NCI-H2171 treated with DMSO at 0.1 percent for 48 hours (cell line): ENCODE measurements around the gene SOBP.

Experiments used
- DNase-seq: peaks from one replicate; lab custom pipeline; 2025; lab: John Stamatoyannopoulos, UW

SOBP gene

DNA sequence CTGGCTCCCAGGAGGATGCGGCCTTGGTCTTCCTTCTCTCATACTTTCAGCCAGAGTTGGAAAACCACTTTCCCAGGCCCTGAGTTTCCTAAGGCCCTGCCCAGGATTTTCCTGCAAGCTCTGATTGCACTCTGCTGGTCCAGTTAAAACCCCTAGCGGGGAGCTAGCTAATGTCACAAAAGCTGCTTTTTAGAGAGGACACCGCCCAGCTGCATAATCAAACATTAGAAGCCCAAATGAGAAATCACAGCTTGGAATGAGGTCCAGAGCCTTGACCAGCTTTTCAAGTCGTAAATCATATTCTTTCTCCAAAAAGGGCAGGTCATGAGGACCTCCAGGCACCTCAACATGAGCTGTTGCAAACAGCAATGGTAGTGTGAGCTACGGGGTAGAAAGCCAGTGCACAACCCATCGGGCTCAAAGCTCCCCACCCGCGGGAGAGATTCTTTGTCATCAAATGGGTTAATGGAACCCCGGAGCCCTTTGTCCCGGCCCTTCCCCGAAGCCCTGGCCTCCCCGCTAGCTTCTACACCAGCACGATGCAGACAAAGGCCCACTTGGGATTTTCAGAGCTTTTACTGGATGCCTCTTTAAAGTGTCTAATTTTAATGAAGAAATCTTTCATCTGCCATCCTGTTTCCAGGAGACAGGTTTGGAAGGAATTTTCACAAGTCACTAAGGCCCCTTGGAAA lies 200.2 kb downstream of the SOBP start:
- no peak for DNase-seq

DNA sequence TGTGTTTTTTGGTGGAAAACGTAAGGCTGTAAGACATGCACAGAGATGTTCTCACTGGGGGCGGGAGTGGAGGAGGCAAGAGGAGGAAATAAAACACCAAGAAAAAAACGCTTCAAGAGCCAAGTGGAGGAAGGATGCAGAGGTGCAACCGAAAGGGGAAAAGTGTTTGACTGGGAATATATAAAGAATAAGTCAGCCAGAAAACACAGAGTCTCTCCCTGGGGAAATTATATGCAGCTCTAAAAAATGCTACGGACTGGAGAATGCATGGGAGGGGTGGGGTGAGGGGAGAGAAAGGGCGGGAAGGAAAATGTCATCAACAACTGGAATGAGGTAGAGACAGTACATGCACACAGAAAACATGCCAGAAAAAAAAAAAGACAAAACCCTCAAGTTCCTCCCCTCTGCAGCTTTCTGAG lies 200.7 kb downstream of the SOBP start:
- DNase-seq, result no peak

GRCh38 chr6:107691062-107691751 lies 201.3 kb downstream of the SOBP start:
- no peak for DNase-seq

DNA sequence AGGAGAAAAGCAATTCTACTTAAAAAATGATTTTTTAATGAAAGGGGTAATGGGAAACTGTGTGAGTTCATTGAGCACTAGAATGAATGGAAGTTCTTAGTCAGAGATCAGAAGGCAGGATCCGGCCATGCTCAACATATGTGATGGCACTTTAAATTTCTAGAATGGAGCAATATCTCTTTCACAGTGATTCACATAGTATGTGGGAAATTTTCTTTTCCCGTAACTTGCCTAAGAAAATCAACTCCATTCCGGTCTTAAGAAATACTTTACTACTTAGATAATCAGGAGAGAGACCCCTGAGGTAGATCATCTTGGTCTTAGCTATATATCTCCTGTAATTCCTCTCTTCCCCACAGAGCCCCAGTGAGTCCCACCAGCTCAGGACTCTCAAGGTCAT lies 202.4 kb downstream of the SOBP start:
- no peak for DNase-seq

- DNase-seq, result no peak
These were observed 205.3 kb downstream of the SOBP start for GRCh38 chr6:107695061-107695720.

- DNase-seq, result no peak
These were observed 207.8 kb downstream of the SOBP start for GRCh38 chr6:107697682-107698081.

- DNase-seq, result no peak
These were observed 208.2 kb downstream of the SOBP start for GRCh38 chr6:107698146-107698545.

DNA sequence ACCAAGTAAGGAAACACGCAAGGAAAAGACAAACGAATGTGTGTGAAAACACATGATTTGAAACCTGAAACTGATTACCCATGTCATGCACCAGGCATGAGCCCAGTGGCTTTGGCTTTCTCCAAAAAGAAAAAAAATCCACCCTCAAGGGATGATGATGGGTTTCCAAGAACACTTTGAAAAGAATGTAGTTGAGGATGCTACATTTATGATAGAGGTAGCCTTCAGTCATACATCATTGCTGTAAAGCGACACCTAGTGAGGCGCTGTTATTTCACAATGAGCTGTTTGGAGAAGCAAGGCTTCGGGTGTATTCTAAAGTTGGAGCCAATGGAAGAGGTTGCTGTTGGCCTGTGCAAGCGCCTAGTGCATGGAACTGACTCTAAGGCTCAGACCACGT lies 209.3 kb downstream of the SOBP start:
- DNase-seq, result no peak

- DNase-seq, result no peak
These were observed 209.9 kb downstream of the SOBP start for GRCh38 chr6:107699697-107700325.

GRCh38 chr6:107703606-107704005 lies 213.7 kb downstream of the SOBP start:
- no peak for DNase-seq

GRCh38 chr6:107704347-107705013 lies 214.6 kb downstream of the SOBP start:
- DNase-seq, result peak; percentile 55

- no peak for DNase-seq
These were observed 216.7 kb downstream of the SOBP start for GRCh38 chr6:107706516-107707115.

- DNase-seq, result no peak
These were observed 217.7 kb downstream of the SOBP start for GRCh38 chr6:107707346-107708275.

- no peak for DNase-seq
These were observed 218.5 kb downstream of the SOBP start for GRCh38 chr6:107708435-107708834.

DNA sequence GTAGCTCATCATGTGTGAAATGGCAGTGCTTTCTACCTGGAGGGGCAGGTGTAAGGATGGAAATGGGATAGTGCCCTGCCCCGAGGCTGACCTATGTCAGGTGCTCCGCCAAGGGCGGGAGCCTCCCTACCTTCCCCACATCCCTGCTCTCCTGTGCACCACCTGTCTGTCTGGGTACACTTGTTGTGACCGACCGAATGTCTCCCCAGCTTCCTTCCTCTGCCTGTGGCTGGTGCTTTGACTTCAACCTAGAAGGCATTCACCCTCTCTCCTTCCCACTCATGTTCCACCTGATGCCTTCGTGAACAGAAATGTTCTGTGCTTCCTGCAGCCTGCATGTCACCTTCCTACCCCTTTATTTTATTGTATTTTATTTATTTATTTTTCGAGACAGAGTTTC lies 219.4 kb downstream of the SOBP start:
- DNase-seq, result no peak
